Naive thymus-derived CD4-positive, alpha-beta T cell (primary cell): ENCODE results near the gene SV2C. TPM values are rescaled to one million over a fixed set of nuclear protein-coding genes. Genes with fewer than 3 reads are reported as not detected.

ENCODE experiments used
- ATAC-seq: fragments of 150-1000 bp; cut with Tn5 transposase; 2 replicates; pipeline ENCODE4 v1.10.0; 2021; ENCODE audit warnings: mild to moderate bottlenecking, moderate library complexity
- CTCF ChIA-PET: fragments of 350-600 bp; sonication (Branson Sonifier 250); formaldehyde crosslinking; loops from one replicate; lab custom pipeline; 2021; ENCODE audit warnings: antibody characterized with exemption; lab: Charles Lee
- POLR2A ChIA-PET: fragments of 350-600 bp; sonication (Branson Sonifier 250); formaldehyde crosslinking; loops from one replicate; lab custom pipeline; 2021; ENCODE audit warnings: antibody characterized with exemption, inconsistent platforms; lab: Charles Lee
- DNase-seq, 9 donors: peaks; one replicate each; pipeline versions ENCODE4 v3.0.0 to v3.0.0-alpha.2; 2020 to 2022; ENCODE audit warnings: mixed read lengths in 1 of 9
- H3K27ac ChIP-seq: one replicate; pipeline ENCODE4 v1.7.0; 2013; ENCODE audit warnings: mild to moderate bottlenecking, low read depth, low read length, moderate library complexity
- H3K27me3 ChIP-seq, 2 donors: one replicate each; pipeline ENCODE4 v1.7.0; 2013; ENCODE audit warnings: low read length in 2 of 2, mild to moderate bottlenecking in 2 of 2, moderate library complexity in 2 of 2; ENCODE audit not compliant: control insufficient read depth in 2 of 2, insufficient read depth in 2 of 2
- H3K36me3 ChIP-seq, 3 experiments: 1 replicate in 2 of 3; 2 replicates in 1 of 3; pipeline ENCODE4 v1.7.0; 2013; ENCODE audit warnings: low read length in 3 of 3, mild to moderate bottlenecking in 3 of 3, moderate library complexity in 1 of 3; ENCODE audit not compliant: insufficient read depth in 3 of 3, control insufficient read depth in 2 of 3
- H3K4me1 ChIP-seq, 2 donors: one replicate each; pipeline ENCODE4 v1.7.0; 2013; ENCODE audit warnings: low read length in 2 of 2, mild to moderate bottlenecking in 2 of 2, moderate library complexity in 1 of 2; ENCODE audit not compliant: control insufficient read depth in 2 of 2, insufficient read depth in 2 of 2
- H3K4me3 ChIP-seq: 2 replicates; pipeline ENCODE4 v1.7.0; 2013; ENCODE audit warnings: mild to moderate bottlenecking, low read length
- H3K9me3 ChIP-seq, 3 experiments: 1 replicate in 2 of 3; 2 replicates in 1 of 3; pipeline ENCODE4 v1.7.0; 2013; ENCODE audit warnings: low read length in 3 of 3; ENCODE audit not compliant: control insufficient read depth in 2 of 3
- H3K27ac Mint-ChIP-seq, 9 donors: one replicate each; pipeline ENCODE4 v1.8.0; 2020 to 2022; ENCODE audit warnings: mixed read lengths in 9 of 9, mild to moderate bottlenecking in 8 of 9, moderate library complexity in 5 of 9, inconsistent platforms in 2 of 9
- H3K27me3 Mint-ChIP-seq, 5 donors: one replicate each; pipeline ENCODE4 v1.8.0; 2021 to 2022; ENCODE audit warnings: mixed read lengths in 5 of 5, mild to moderate bottlenecking in 1 of 5
- H3K36me3 Mint-ChIP-seq, 5 donors: one replicate each; pipeline ENCODE4 v1.8.0; 2020 to 2022; ENCODE audit warnings: mixed read lengths in 5 of 5, mild to moderate bottlenecking in 3 of 5, inconsistent platforms in 1 of 5
- H3K4me1 Mint-ChIP-seq, 7 donors: one replicate each; pipeline ENCODE4 v1.8.0; 2020 to 2022; ENCODE audit warnings: mixed read lengths in 7 of 7, mild to moderate bottlenecking in 3 of 7, inconsistent platforms in 1 of 7
- H3K4me3 Mint-ChIP-seq, 10 donors: one replicate each; pipeline ENCODE4 v1.8.0; 2020 to 2022; ENCODE audit warnings: mild to moderate bottlenecking in 10 of 10, mixed read lengths in 10 of 10, moderate library complexity in 6 of 10, inconsistent platforms in 2 of 10
- H3K9me3 Mint-ChIP-seq, 11 donors: one replicate each; pipeline ENCODE4 v1.8.0; 2020 to 2022; ENCODE audit warnings: mixed read lengths in 11 of 11, mild to moderate bottlenecking in 4 of 11, inconsistent platforms in 1 of 11, moderate library complexity in 1 of 11
- intact Hi-C, 2 donors: fragments of 100-400 bp; cut with micrococcal nuclease; formaldehyde crosslinking; loops; one replicate each; pipeline ENCODE4 v1.15.1; 2023
- polyA plus RNA-seq, 2 donors: library from polyadenylated mRNA; unstranded; fragments of 300-500 nt; fragmentation: Illumina TruSeq; gene quantifications; one replicate each; pipeline ENCODE4 v1.2.3, GENCODE V29; 2021
- total RNA-seq, 6 experiments: library from RNA in 5 of 6; stranded (reverse) in 5 of 6; gene quantifications; 1 replicate in 5 of 6; 2 replicates in 1 of 6; pipeline ENCODE4 v1.2.3 and lab custom pipeline; 2021 to 2026

SV2C gene
- total and polyA plus RNA-seq, 7 experiments from 2014 or later, result not detected

GRCh38 chr5:76204191-76204590 lies 121.0 kb downstream of the SV2C start:
- Histone ChIP-seq H3K27ac (no peak overlapping the region), H3K27me3 (no peaks in the 10 kb centered on the region), H3K9me3 (no peaks in the 10 kb centered on the region), H3K4me1 (no peaks in the 10 kb centered on the region), H3K36me3 (no peaks in the 10 kb centered on the region), H3K4me3 (no peak overlapping the region)
- Mint-ChIP-seq H3K36me3 (no peaks in the 10 kb centered on the region), H3K9me3 (peaks cover 0 to 5% (median 0%) of the 10 kb centered on the region in 11 donors), H3K4me1 (peaks cover 3 to 5% (median 4%) of the 10 kb centered on the region in 7 donors), H3K27ac (no peak overlapping the region), H3K4me3 (no peak overlapping the region), H3K27me3 (peaks cover 0 to 42% (median 3%) of the 10 kb centered on the region in 5 donors)
- POLR2A ChIA-PET, result no interaction called here
- intact Hi-C loops, result no loop called here
- CTCF ChIA-PET, result no interaction called here
- DNase-seq (no peak), ATAC-seq (no peak)

DNA sequence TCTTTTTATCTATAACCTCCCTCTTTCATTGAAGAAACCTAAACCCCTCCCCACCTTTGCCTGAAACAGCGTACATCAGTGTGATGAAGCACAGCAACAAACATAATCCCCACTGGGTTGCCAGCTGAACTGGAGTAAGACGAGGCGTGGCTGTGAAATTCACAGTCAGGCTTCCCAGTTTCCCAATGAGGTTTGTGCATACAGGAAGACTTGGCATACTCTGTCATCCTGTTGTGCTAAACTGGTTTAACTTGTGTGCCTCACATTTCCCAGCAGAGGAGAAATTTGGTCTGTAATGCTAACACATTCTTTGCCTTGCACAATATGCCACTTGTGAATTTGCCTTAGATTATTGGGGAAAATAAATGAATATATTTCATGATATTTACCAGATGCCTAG lies 121.5 kb downstream of the SV2C start:
- DNase-seq, result no peak
- Histone ChIP-seq H3K4me3 (no peak overlapping the region), H3K9me3 (no peaks in the 10 kb centered on the region), H3K27ac (no peak overlapping the region), H3K27me3 (no peaks in the 10 kb centered on the region), H3K4me1 (no peaks in the 10 kb centered on the region), H3K36me3 (no peaks in the 10 kb centered on the region)
- H3K36me3 Mint-ChIP-seq, result peaks cover 0 to 2% (median 0%) of the 10 kb centered on the region in 5 donors
- intact Hi-C loops, result no loop called here
- POLR2A ChIA-PET, result no interaction called here
- H3K4me1 Mint-ChIP-seq, result peaks cover 0 to under 1% (median 0%) of the 10 kb centered on the region in 7 donors
- no peak for ATAC-seq
- no peak overlapping the region for H3K27ac Mint-ChIP-seq
- H3K27me3 Mint-ChIP-seq, result peaks cover 0 to 44% (median 3%) of the 10 kb centered on the region in 5 donors
- CTCF ChIA-PET, result no interaction called here
- H3K4me3 Mint-ChIP-seq, result no peak overlapping the region
- peaks cover 0 to 3% (median 0%) of the 10 kb centered on the region in 11 donors for H3K9me3 Mint-ChIP-seq

GRCh38 chr5:76207120-76207519 lies 123.9 kb downstream of the SV2C start:
- intact Hi-C loops, result no loop called here
- DNase-seq, result no peak
- Mint-ChIP-seq H3K4me1 (no peaks in the 10 kb centered on the region), H3K4me3 (no peak overlapping the region), H3K27ac (no peak overlapping the region), H3K36me3 (peaks cover 0 to 5% (median 3%) of the 10 kb centered on the region in 5 donors), H3K9me3 (peaks cover 0 to 8% (median 5%) of the 10 kb centered on the region in 11 donors), H3K27me3 (peaks cover 0 to 45% (median 4%) of the 10 kb centered on the region in 5 donors)
- H3K4me1 ChIP-seq, result no peaks in the 10 kb centered on the region
- H3K9me3 ChIP-seq, result no peaks in the 10 kb centered on the region
- no peak for ATAC-seq
- H3K27ac ChIP-seq, result no peak overlapping the region
- no peaks in the 10 kb centered on the region for H3K36me3 ChIP-seq
- no peak overlapping the region for H3K4me3 ChIP-seq
- no peaks in the 10 kb centered on the region for H3K27me3 ChIP-seq
- CTCF ChIA-PET, result interaction anchor here (0.6 to 1.2 kb wide), 2 partner anchors 8 to 93 kb away, joined by 3 to 6 read pairs; no protein-coding TSS in a partner anchor
- POLR2A ChIA-PET, result no interaction called here

DNA sequence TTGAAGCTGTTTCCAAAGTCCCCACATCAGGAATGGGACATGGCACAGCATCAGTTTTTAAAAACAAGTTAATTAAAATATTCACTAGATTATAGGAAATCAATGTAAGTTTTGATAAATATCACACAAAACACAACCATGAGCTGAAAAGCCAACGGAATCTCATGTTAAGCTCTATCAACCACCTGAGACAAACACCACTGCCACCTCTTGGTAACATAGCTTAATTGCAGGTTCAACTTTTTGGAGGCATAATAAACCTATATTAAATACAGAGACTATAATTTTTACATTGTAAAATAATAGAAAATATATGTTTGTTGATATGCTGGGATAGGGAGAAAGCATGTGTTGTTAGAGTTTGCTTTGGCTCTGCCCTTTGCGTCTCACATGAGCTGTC lies 126.1 kb downstream of the SV2C start:
- ChIA-PET POLR2A (no interaction called here), CTCF (interaction anchor here (0.6 kb wide), 1 partner anchor 54 kb away, joined by 3 read pairs; no protein-coding TSS in a partner anchor)
- intact Hi-C loops, result no loop called here
- Mint-ChIP-seq H3K4me1 (no peaks in the 10 kb centered on the region), H3K4me3 (no peak overlapping the region), H3K36me3 (peaks cover 0 to 5% (median 3%) of the 10 kb centered on the region in 5 donors), H3K27me3 (peaks cover 3 to 39% (median 5%) of the 10 kb centered on the region in 5 donors), H3K27ac (no peak overlapping the region), H3K9me3 (peaks cover 0 to 8% (median 5%) of the 10 kb centered on the region in 11 donors)
- H3K4me3 ChIP-seq, result no peak overlapping the region
- H3K36me3 ChIP-seq, result no peaks in the 10 kb centered on the region
- no peaks in the 10 kb centered on the region for H3K9me3 ChIP-seq
- H3K27me3 ChIP-seq, result no peaks in the 10 kb centered on the region
- H3K27ac ChIP-seq, result no peak overlapping the region
- ATAC-seq (no peak), DNase-seq (no peak)
- no peaks in the 10 kb centered on the region for H3K4me1 ChIP-seq

GRCh38 chr5:76210946-76211345 lies 127.8 kb downstream of the SV2C start:
- Mint-ChIP-seq H3K27ac (no peak overlapping the region), H3K36me3 (peaks cover 0 to 5% (median 3%) of the 10 kb centered on the region in 5 donors), H3K4me1 (no peaks in the 10 kb centered on the region), H3K27me3 (peaks cover 0 to 29% (median 5%) of the 10 kb centered on the region in 5 donors), H3K9me3 (peaks cover 0 to 8% (median 5%) of the 10 kb centered on the region in 11 donors), H3K4me3 (no peak overlapping the region)
- Histone ChIP-seq H3K27me3 (no peaks in the 10 kb centered on the region), H3K4me1 (no peaks in the 10 kb centered on the region), H3K36me3 (no peaks in the 10 kb centered on the region), H3K27ac (no peak overlapping the region), H3K9me3 (no peaks in the 10 kb centered on the region), H3K4me3 (no peak overlapping the region)
- ATAC-seq (no peak), DNase-seq (no peak)
- intact Hi-C loops, result no loop called here
- ChIA-PET POLR2A (no interaction called here), CTCF (no interaction called here)

DNA sequence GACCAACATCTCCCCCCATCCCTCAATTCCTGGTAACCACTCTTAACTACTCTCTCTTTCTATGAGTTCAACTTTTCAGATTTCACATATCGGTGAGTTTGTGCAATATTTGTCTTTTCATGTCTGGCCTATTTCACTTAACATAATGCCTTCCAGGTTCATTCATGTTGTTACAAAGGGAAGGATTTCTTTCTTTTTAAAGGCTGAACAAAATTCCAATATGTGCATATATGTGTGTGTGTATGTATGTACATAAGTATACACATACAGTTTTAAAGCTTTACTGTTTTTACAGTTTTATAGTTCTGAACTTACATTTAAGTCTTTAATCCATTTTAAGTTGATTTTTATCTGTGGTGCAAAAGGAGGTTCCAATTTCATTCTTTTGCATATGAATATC lies 130.7 kb downstream of the SV2C start:
- intact Hi-C loops, result no loop called here

DNA sequence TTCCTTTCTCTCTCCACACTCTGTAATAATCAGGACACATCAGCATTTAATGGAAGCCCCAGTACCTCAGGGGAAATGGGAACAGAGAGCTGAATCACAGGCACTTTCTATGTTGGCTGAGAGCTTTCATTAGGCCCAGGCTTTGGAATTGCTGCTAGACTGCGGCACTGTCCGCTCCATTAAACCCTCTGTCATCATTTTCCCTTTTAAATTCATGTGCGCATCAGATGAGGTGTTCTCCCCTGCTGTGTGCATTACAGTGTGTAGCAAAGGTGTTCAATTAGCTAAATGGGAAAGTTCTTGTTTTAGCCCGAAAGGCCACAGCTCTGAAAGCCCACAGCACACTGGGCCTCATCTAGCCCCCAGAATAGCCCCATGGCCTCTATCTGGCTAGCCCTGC lies 133.6 kb downstream of the SV2C start:
- ChIA-PET CTCF (no interaction called here), POLR2A (no interaction called here)
- no peaks in the 10 kb centered on the region for H3K27me3 ChIP-seq
- H3K4me3 Mint-ChIP-seq, result no peak overlapping the region
- peaks cover 0 to 2% (median 0%) of the 10 kb centered on the region in 11 donors for H3K9me3 Mint-ChIP-seq
- no peaks in the 10 kb centered on the region for H3K9me3 ChIP-seq
- peaks cover 0 to 2% (median 0%) of the 10 kb centered on the region in 7 donors for H3K4me1 Mint-ChIP-seq
- DNase-seq (no peak), ATAC-seq (no peak)
- no peaks in the 10 kb centered on the region for H3K4me1 ChIP-seq
- H3K36me3 Mint-ChIP-seq, result no peaks in the 10 kb centered on the region
- no peaks in the 10 kb centered on the region for H3K36me3 ChIP-seq
- H3K27me3 Mint-ChIP-seq, result peaks cover 0 to 7% (median 5%) of the 10 kb centered on the region in 5 donors
- no peak overlapping the region for H3K4me3 ChIP-seq
- intact Hi-C loops, result no loop called here
- H3K27ac ChIP-seq, result no peak overlapping the region
- no peak overlapping the region for H3K27ac Mint-ChIP-seq

More for the DNA sequence above, 130.7 kb downstream of the SV2C start:
- H3K27ac Mint-ChIP-seq, result no peak overlapping the region
- no peaks in the 10 kb centered on the region for H3K4me1 ChIP-seq
- H3K4me1 Mint-ChIP-seq, result no peaks in the 10 kb centered on the region
- no peak overlapping the region for H3K4me3 ChIP-seq
- no peak overlapping the region for H3K4me3 Mint-ChIP-seq
- peaks cover 0 to 5% (median 3%) of the 10 kb centered on the region in 5 donors for H3K36me3 Mint-ChIP-seq
- H3K27me3 ChIP-seq, result no peaks in the 10 kb centered on the region
- H3K36me3 ChIP-seq, result no peaks in the 10 kb centered on the region
- peaks cover 0 to 10% (median 5%) of the 10 kb centered on the region in 11 donors for H3K9me3 Mint-ChIP-seq
- H3K27me3 Mint-ChIP-seq, result peaks cover 3 to 13% (median 5%) of the 10 kb centered on the region in 5 donors
- H3K9me3 ChIP-seq, result no peaks in the 10 kb centered on the region
- DNase-seq (no peak), ATAC-seq (no peak)
- CTCF ChIA-PET, result no interaction called here
- H3K27ac ChIP-seq, result no peak overlapping the region
- POLR2A ChIA-PET, result interaction anchor here (0.7 kb wide), 1 partner anchor 77 kb away, joined by 4 read pairs; no protein-coding TSS in a partner anchor
